Kidney (tissue), 14 donors: Measurements from ENCODE around the gene MLST8. TPM values are rescaled to one million over a fixed set of nuclear protein-coding genes. Genes with fewer than 3 reads are reported as not detected.

ENCODE experiments used
- DNase-seq, 5 donors: peaks; one replicate each; pipeline ENCODE4 v3.0.0-alpha.2; 2013 to 2020
- FAIRE-seq: peaks from 2 replicates; lab custom pipeline; 2012; peaks lifted over from hg19 to GRCh38; lab: Jason Lieb, UNC
- H3K27ac ChIP-seq, 2 donors: one replicate each; pipeline ENCODE4 v1.7.0; 2013; ENCODE audit warnings: low read depth in 2 of 2, low read length in 2 of 2, inconsistent platforms in 1 of 2
- H3K27me3 ChIP-seq: one replicate; pipeline ENCODE4 v1.7.1; 2013; ENCODE audit warnings: low read length, inconsistent platforms; ENCODE audit not compliant: control insufficient read depth, insufficient read depth
- H3K36me3 ChIP-seq, 3 donors: one replicate each; pipeline versions ENCODE4 v1.7.0 to v1.7.1; 2013; ENCODE audit warnings: low read length in 3 of 3, control low read depth in 1 of 3, inconsistent platforms in 1 of 3; ENCODE audit not compliant: insufficient read depth in 3 of 3, control insufficient read depth in 2 of 3
- H3K4me1 ChIP-seq, 3 donors: one replicate each; pipeline versions ENCODE4 v1.7.0 to v1.7.1; 2013; ENCODE audit warnings: low read length in 3 of 3, inconsistent platforms in 1 of 3, low read depth in 1 of 3; ENCODE audit not compliant: control insufficient read depth in 2 of 3, insufficient read depth in 2 of 3
- H3K4me3 ChIP-seq, 3 donors: one replicate each; pipeline versions ENCODE4 v1.7.0 to v1.8.1; 2013; ENCODE audit warnings: low read length in 3 of 3, control low read depth in 1 of 3, inconsistent platforms in 1 of 3
- H3K9ac ChIP-seq, 3 donors: one replicate each; pipeline versions ENCODE4 v1.7.0 to v1.7.1; 2013; ENCODE audit warnings: low read length in 3 of 3, control low read depth in 1 of 3, inconsistent platforms in 1 of 3
- H3K9me3 ChIP-seq, 3 donors: one replicate each; pipeline versions ENCODE4 v1.7.0 to v1.7.1; 2013; ENCODE audit warnings: low read length in 3 of 3, control low read depth in 1 of 3, inconsistent platforms in 1 of 3; ENCODE audit not compliant: control insufficient read depth in 2 of 3, insufficient read depth in 1 of 3
- CTCF ChIP-seq: IDR thresholded peaks from 3 replicates; pipeline ENCODE4 v1.5.1; 2012; ENCODE audit warnings: mild to moderate bottlenecking, moderate library complexity, borderline replicate concordance; ENCODE audit not compliant: insufficient read depth; ENCODE audit errors: extremely low read depth
- intact Hi-C: fragments of 100-400 bp; cut with DNase I; formaldehyde crosslinking; loops from one replicate; pipeline ENCODE4 v1.11.1; 2022
- polyA plus RNA-seq: library from polyadenylated mRNA; stranded (reverse); fragments of 350-450 nt; fragmentation: Illumina TruSeq; extraction: RNeasy Lipid Tissue Mini Kit (QIAGEN cat#74804); gene quantifications from one replicate; pipeline ENCODE4 v1.2.3, GENCODE V29; 2014; ENCODE audit warnings: low read depth, low replicate concordance; ENCODE audit not compliant: insufficient read depth
- total RNA-seq: library from RNA; stranded (reverse); fragmentation: NEBNext Ultra II Directional; extraction: Animal tissue kit (Norgen Biotek cat#: 25700); gene quantifications from one replicate; pipeline ENCODE4 v1.2.1, GENCODE V29; 2021
- donor health status: control.
- donor health status: control.
- donor health status: control.
- donor health status: control.
- donor health status: control.
- donor health status: DM: yes; HTN: yes; CAD: no.
- donor health status: Normal renal cell carcinoma (clear cell type).

The MLST8 gene
- total and polyA plus RNA-seq, 2 donors from 2014 or later, result 34.0 to 63.3 TPM

DNA sequence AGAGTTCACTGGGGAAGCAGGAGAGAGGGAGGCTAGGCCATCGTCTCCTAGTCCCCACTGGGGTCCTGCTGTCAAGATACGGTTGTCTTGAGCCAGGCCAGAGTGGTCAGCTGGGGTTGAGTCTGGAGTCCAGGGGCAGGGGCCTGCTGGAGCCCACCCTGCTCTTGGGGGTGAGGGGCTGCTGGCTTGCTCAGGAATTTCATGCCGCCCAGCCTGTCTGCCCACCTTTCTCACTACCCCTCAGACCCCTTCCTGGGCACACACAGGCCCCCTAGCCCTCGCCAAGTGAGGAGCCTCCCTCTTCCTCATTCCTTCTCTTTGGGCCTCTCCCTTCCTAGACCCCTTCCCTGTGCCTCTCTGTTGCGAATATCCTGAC is 48.4 kb upstream of the MLST8 start:
- intact Hi-C loops, result no loop called here
- FAIRE-seq, result no peak
- peak overlapping the region in 1 of 2 donors; percentile 19 for H3K27ac ChIP-seq

DNA sequence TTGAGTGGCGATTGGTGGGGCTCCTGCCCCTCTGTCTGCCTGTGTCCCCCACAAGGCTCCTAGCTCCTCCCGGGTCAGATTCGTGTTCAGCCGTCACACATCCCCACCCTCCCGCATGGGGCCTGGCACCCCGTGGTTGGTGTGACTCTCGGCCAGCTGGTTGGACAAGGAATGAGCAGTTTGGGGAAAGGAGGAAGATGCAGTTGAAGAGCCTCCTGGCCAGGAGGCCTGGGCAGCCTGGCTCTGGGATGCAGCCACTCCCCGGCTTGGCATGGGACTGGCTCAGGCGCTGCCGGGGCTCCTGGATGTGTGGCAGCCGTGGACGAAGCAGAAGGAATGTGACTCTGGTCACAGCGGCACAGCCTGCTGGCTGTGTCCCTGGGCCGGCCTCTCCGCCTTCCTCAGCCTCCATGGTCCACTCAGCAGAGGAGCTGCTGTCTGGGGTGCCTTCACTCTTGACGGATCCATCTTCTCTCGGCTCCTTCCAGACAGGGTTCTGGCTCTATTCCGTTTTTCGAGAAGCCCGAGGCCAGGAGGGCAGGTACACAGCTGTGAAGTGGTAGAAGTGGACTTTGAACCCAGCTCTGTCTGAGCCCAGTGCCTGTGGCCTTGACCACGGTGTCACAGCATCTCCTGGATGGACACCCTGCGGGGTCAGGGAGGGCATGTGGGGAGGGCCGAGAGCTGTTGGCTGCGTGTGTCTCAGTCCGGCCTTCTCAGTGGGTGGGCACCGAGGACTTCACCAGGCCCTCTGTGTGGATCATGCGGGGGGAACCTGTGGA is 47.6 kb upstream of the MLST8 start:
- FAIRE-seq (no peak), DNase-seq (no peak)
- Histone ChIP-seq H3K4me1 (peaks cover 0 to 45% (median 10%) of the 10 kb centered on the region in 3 donors), H3K27ac (no peak overlapping the region), H3K27me3 (no peaks in the 10 kb centered on the region), H3K36me3 (no peaks in the 10 kb centered on the region), H3K9ac (no peak overlapping the region), H3K4me3 (no peak overlapping the region), H3K9me3 (no peaks in the 10 kb centered on the region)
- intact Hi-C loops, result no loop called here
- TF ChIP-seq CTCF, result no peak

More for the DNA sequence above, 48.4 kb upstream of the MLST8 start:
- Histone ChIP-seq H3K9me3 (no peaks in the 10 kb centered on the region), H3K27me3 (no peaks in the 10 kb centered on the region), H3K9ac (peak overlapping the region in 1 of 3 donors; percentile 4), H3K4me1 (peaks cover 0 to 50% (median 10%) of the 10 kb centered on the region in 3 donors), H3K36me3 (no peaks in the 10 kb centered on the region), H3K4me3 (no peak overlapping the region)
- no peak for TF ChIP-seq CTCF
- no peak for DNase-seq

DNA sequence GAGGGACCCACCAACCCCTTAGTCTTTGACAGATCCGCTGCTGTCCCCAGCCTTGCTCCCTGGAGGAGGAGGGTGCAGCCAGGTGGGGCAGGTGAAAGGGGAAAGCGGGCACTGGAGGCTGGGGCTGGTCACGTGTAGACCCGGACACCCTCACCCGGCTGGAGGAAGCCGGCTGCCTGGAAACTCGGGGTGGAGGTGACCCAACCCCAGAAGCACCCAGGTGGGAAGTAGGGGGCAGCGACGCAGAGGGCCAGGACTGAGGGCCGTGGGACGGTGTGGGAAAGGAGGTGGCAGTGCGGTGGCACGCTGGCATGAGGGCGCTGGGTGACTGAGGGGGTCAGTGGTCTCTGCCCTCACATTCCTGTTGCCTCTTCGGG is 47.0 kb upstream of the MLST8 start:
- no peaks in the 10 kb centered on the region for H3K9me3 ChIP-seq
- H3K4me3 ChIP-seq, result no peak overlapping the region
- TF ChIP-seq CTCF, result no peak
- H3K4me1 ChIP-seq, result peaks cover 0 to 40% (median 7%) of the 10 kb centered on the region in 3 donors
- no peaks in the 10 kb centered on the region for H3K36me3 ChIP-seq
- intact Hi-C loops, result no loop called here
- FAIRE-seq (no peak), DNase-seq (no peak)
- no peak overlapping the region for H3K27ac ChIP-seq
- no peak overlapping the region for H3K9ac ChIP-seq
- no peaks in the 10 kb centered on the region for H3K27me3 ChIP-seq
